Neural progenitor cell (in vitro differentiated cells): ENCODE data around the gene GNAT3. TPM values are rescaled to one million over a fixed set of nuclear protein-coding genes. Genes with fewer than 3 reads are reported as not detected.

Experiments used
- DNase-seq: peaks from one replicate; pipeline ENCODE4 v3.0.0-alpha.2; 2016; ENCODE audit warnings: low spot score
- H2AFZ ChIP-seq: fragments of 200-600 bp; sonication (generic); replicated peaks from 2 replicates; pipeline ENCODE4 v1.6.1; 2016; ENCODE audit warnings: antibody characterized with exemption
- H3F3A ChIP-seq: fragments of 200-600 bp; sonication (generic); 2 replicates; pipeline ENCODE4 v1.6.1; 2016; ENCODE audit warnings: antibody characterized with exemption, low read depth
- H3K27ac ChIP-seq: fragments of 200-600 bp; sonication (generic); 2 replicates; pipeline ENCODE4 v1.5.1; 2016; ENCODE audit warnings: mild to moderate bottlenecking
- H3K27me3 ChIP-seq: fragments of 200-600 bp; sonication (generic); 2 replicates; pipeline ENCODE4 v1.6.1; 2016; ENCODE audit warnings: mild to moderate bottlenecking, moderate library complexity
- H3K36me3 ChIP-seq: fragments of 200-600 bp; sonication (generic); 2 replicates; pipeline ENCODE4 v1.5.1; 2016
- H3K4me1 ChIP-seq: fragments of 200-600 bp; sonication (generic); 2 replicates; pipeline ENCODE4 v1.6.1; 2016; ENCODE audit warnings: mixed run types
- H3K4me2 ChIP-seq: fragments of 200-600 bp; sonication (generic); 2 replicates; pipeline ENCODE4 v1.6.1; 2016
- H3K4me3 ChIP-seq: fragments of 200-600 bp; sonication (generic); 2 replicates; pipeline ENCODE4 v1.5.1; 2016
- H3K79me2 ChIP-seq: fragments of 200-600 bp; sonication (generic); 2 replicates; pipeline ENCODE4 v1.6.1; 2016; ENCODE audit warnings: low read depth
- H3K9ac ChIP-seq: fragments of 200-600 bp; sonication (generic); 2 replicates; pipeline ENCODE4 v1.6.1; 2016
- H3K9me3 ChIP-seq: fragments of 200-600 bp; sonication (generic); 2 replicates; pipeline ENCODE4 v1.5.1; 2016; ENCODE audit warnings: low read depth
- H4K20me1 ChIP-seq: fragments of 200-600 bp; sonication (generic); 2 replicates; pipeline ENCODE4 v1.6.1; 2016; ENCODE audit warnings: low read depth
- H3K27ac Mint-ChIP-seq: 3 replicates; pipeline ENCODE4 v1.8.0; 2021; ENCODE audit warnings: mixed read lengths
- H3K27me3 Mint-ChIP-seq: 2 replicates; pipeline ENCODE4 v1.8.0; 2022; ENCODE audit warnings: low read depth, mild to moderate bottlenecking, inconsistent platforms, moderate library complexity, mixed read lengths; ENCODE audit not compliant: insufficient read depth
- H3K36me3 Mint-ChIP-seq: 3 replicates; pipeline ENCODE4 v1.8.0; 2021; ENCODE audit warnings: mixed read lengths
- H3K4me1 Mint-ChIP-seq: 3 replicates; pipeline ENCODE4 v1.8.0; 2021; ENCODE audit warnings: mixed read lengths
- H3K4me3 Mint-ChIP-seq: 3 replicates; pipeline ENCODE4 v1.8.0; 2021; ENCODE audit warnings: mild to moderate bottlenecking, moderate library complexity, mixed read lengths
- H3K9me3 Mint-ChIP-seq: 3 replicates; pipeline ENCODE4 v1.8.0; 2020; ENCODE audit warnings: mixed read lengths
- EZH2 ChIP-seq: fragments of 200-600 bp; sonication (generic); IDR thresholded peaks from 2 replicates; pipeline ENCODE4 v1.6.1; 2017; ENCODE audit warnings: antibody characterized with exemption, mild to moderate bottlenecking, moderate library complexity
- EZH2phosphoT487 ChIP-seq: fragments of 200-600 bp; sonication (generic); IDR thresholded peaks from 2 replicates; pipeline ENCODE4 v1.6.1; 2017; ENCODE audit warnings: antibody characterized with exemption
- total RNA-seq: library from RNA; depleted of rRNA; stranded (reverse); fragments of >200 nt; gene quantifications from 2 replicates; pipeline ENCODE4 v1.2.3, GENCODE V29; 2015; ENCODE audit warnings: low replicate concordance
- TF ChIP-seq, protein P1 (sequence below): fragments of 200-600 bp; sonication (generic); IDR thresholded peaks from 2 replicates; pipeline ENCODE4 v1.5.1; 2017; ENCODE audit warnings: antibody characterized with exemption, mild to moderate bottlenecking

The GNAT3 gene
- total RNA-seq, 1 donor from 2014 or later: not detected

DNA sequence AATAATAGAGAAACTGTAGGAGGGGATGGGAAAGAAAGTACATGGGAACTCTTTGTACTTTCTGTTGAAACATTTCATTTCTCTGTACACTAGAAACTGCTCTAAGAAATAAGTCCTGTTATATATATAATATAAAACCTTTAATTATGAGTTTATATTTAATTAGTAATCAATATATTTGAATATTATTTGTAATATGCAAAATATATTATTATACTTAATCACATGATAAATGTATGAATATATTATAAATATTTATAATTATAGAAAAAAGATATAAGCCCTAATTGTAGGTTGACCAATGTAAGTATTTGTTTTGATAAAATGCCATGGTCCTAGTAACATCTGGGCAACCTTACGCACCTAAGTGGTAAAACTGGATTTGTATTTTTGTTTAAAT lies 51.0 kb downstream of the GNAT3 start:
- no peak overlapping the region for H3K27ac ChIP-seq
- no peak for DNase-seq
- TF ChIP-seq, protein P1, sequence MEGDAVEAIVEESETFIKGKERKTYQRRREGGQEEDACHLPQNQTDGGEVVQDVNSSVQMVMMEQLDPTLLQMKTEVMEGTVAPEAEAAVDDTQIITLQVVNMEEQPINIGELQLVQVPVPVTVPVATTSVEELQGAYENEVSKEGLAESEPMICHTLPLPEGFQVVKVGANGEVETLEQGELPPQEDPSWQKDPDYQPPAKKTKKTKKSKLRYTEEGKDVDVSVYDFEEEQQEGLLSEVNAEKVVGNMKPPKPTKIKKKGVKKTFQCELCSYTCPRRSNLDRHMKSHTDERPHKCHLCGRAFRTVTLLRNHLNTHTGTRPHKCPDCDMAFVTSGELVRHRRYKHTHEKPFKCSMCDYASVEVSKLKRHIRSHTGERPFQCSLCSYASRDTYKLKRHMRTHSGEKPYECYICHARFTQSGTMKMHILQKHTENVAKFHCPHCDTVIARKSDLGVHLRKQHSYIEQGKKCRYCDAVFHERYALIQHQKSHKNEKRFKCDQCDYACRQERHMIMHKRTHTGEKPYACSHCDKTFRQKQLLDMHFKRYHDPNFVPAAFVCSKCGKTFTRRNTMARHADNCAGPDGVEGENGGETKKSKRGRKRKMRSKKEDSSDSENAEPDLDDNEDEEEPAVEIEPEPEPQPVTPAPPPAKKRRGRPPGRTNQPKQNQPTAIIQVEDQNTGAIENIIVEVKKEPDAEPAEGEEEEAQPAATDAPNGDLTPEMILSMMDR: no peak
- TF ChIP-seq EZH2: no peak
- no peak for TF ChIP-seq EZH2phosphoT487
- Mint-ChIP-seq H3K27ac (no peak overlapping the region), H3K4me3 (no peak overlapping the region), H3K4me1 (no peaks in the 10 kb centered on the region), H3K27me3 (peaks cover 3% of the 10 kb centered on the region), H3K9me3 (no peaks in the 10 kb centered on the region), H3K36me3 (no peaks in the 10 kb centered on the region)
- H4K20me1 ChIP-seq: no peaks in the 10 kb centered on the region
- H3K4me1 ChIP-seq: no peaks in the 10 kb centered on the region
- no peaks in the 10 kb centered on the region for H3F3A ChIP-seq
- H3K79me2 ChIP-seq: no peaks in the 10 kb centered on the region
- H3K4me3 ChIP-seq: no peak overlapping the region
- H3K4me2 ChIP-seq: no peak overlapping the region
- no peaks in the 10 kb centered on the region for H3K36me3 ChIP-seq
- H2AFZ ChIP-seq: no peak overlapping the region
- no peaks in the 10 kb centered on the region for H3K27me3 ChIP-seq
- H3K9ac ChIP-seq: no peak overlapping the region
- no peaks in the 10 kb centered on the region for H3K9me3 ChIP-seq

DNA sequence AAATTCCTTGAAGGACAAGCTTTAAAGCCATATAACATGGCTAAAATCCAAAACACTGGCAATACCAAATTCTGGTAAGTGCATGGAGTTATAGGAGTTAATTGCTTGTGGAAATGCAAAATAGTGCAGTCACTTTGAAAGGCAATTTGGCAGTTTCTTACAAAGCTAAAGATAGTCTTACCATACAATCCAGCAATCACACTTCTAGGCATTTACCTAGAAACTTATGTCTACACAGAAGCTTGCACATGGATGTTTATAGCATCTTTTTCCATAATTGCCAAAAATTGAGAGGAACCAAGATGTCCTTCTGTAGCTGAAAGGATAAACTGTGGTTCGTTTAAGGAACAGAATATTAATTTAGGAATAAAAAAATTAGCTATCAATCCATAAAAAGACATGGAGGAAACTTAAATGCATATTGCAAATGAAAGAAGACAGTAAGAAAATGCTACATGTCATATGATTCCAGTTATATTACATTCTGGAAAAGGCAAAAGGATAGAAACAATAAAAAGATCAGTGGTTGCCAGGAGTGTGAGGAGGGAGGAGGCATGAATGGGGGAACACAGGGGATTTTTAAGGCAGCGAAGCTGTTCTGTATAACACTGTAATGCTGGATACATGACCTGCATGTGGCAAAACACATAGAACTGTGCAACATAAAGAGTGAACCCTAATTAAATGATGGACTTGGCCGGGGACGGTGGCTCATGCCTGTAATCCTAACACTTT lies 51.9 kb downstream of the GNAT3 start:
- no peaks in the 10 kb centered on the region for H3K79me2 ChIP-seq
- H3K9me3 ChIP-seq: no peaks in the 10 kb centered on the region
- Mint-ChIP-seq H3K27me3 (peaks cover 3% of the 10 kb centered on the region), H3K4me3 (no peak overlapping the region), H3K9me3 (no peaks in the 10 kb centered on the region), H3K36me3 (no peaks in the 10 kb centered on the region), H3K27ac (no peak overlapping the region), H3K4me1 (no peaks in the 10 kb centered on the region)
- no peaks in the 10 kb centered on the region for H4K20me1 ChIP-seq
- H3K4me2 ChIP-seq: no peak overlapping the region
- no peak for DNase-seq
- peak overlapping the region; percentile 13 for H2AFZ ChIP-seq
- no peaks in the 10 kb centered on the region for H3K27me3 ChIP-seq
- H3F3A ChIP-seq: no peaks in the 10 kb centered on the region
- no peak overlapping the region for H3K9ac ChIP-seq
- H3K27ac ChIP-seq: no peak overlapping the region
- no peaks in the 10 kb centered on the region for H3K4me1 ChIP-seq
- H3K4me3 ChIP-seq: no peak overlapping the region
- no peak for TF ChIP-seq EZH2
- TF ChIP-seq, protein P1: no peak
- no peak for TF ChIP-seq EZH2phosphoT487
- no peaks in the 10 kb centered on the region for H3K36me3 ChIP-seq

DNA sequence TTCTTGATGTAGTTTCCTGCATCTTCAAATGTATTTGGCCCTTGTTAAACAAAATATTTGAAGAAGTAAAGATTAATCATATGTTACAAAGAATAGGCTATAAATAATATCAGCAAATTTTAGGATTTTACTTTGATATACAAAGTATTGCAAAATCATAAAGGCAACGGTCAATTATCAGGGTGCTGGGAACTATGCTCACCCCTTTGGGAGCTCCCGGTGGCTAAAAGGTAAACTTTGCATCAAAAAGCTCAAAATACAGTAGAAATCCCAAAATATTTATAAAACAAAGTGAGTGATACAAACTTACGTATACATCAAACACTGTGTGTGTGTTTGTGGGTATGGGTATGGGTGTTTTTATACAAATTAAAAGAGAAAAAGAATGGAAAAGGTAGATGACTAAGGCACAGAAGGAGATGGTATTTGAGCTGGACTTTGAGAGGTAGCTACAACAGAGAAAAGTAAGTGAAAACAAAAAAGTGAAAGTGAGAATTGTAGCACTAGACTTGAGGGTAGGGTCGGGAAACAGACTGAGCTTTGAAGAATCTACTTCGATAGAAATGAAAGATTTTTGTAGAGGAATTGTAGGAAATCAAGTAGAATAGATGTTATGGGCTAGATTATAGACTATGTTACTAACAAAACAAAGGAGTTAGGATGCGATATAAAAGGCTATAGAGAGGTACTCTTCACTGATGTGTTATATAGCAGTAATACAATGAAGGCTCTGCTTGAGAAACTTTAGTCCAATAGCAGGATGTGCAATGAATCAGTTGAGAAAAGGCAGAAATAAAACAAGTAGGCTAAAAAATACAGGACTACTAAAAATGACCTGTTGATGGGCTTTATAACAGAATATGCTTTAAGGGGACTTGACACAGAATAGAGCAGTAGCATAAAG lies 52.8 kb downstream of the GNAT3 start:
- H3K27me3 ChIP-seq: no peaks in the 10 kb centered on the region
- H3K27ac ChIP-seq: no peak overlapping the region
- Mint-ChIP-seq H3K27me3 (peaks cover 3% of the 10 kb centered on the region), H3K36me3 (no peaks in the 10 kb centered on the region), H3K9me3 (no peaks in the 10 kb centered on the region), H3K4me1 (no peaks in the 10 kb centered on the region), H3K27ac (no peak overlapping the region), H3K4me3 (no peak overlapping the region)
- H3F3A ChIP-seq: no peaks in the 10 kb centered on the region
- TF ChIP-seq, protein P1: no peak
- no peak for TF ChIP-seq EZH2
- no peak for TF ChIP-seq EZH2phosphoT487
- no peaks in the 10 kb centered on the region for H3K36me3 ChIP-seq
- H3K79me2 ChIP-seq: no peaks in the 10 kb centered on the region
- H3K4me1 ChIP-seq: no peaks in the 10 kb centered on the region
- H4K20me1 ChIP-seq: no peaks in the 10 kb centered on the region
- no peak overlapping the region for H3K9ac ChIP-seq
- H2AFZ ChIP-seq: peak overlapping the region; percentile 13
- no peak overlapping the region for H3K4me3 ChIP-seq
- no peaks in the 10 kb centered on the region for H3K9me3 ChIP-seq
- H3K4me2 ChIP-seq: no peak overlapping the region
- DNase-seq: no peak
